HG02884 (cell line): ENCODE data around the gene NOP58.
"Not testable (repeated sequence)": the region's sequence is repeated elsewhere in the genome, so short reads cannot be mapped to it uniquely, and the experiment has no call there.

Source experiments
- ATAC-seq: cut with Tn5 transposase; IDR thresholded peaks from one replicate; pipeline ENCODE4 v1.9.1; 2021; ENCODE audit warnings: mild to moderate bottlenecking, moderate library complexity; ENCODE audit not compliant: unreplicated experiment

Gene NOP58

GRCh38 chr2:202299712-202300111 lies 34.1 kb downstream of the NOP58 start:
- ATAC-seq: no peak

- no peak for ATAC-seq
Measured at GRCh38 chr2:202306034-202306433, 40.5 kb downstream of the NOP58 start.

GRCh38 chr2:202307690-202308089 lies 42.1 kb downstream of the NOP58 start:
- ATAC-seq: no peak

GRCh38 chr2:202311823-202312388 lies 46.3 kb downstream of the NOP58 start:
- no peak for ATAC-seq

GRCh38 chr2:202314116-202314515 lies 48.6 kb downstream of the NOP58 start:
- ATAC-seq: no peak

GRCh38 chr2:202317080-202317857 lies 51.7 kb downstream of the NOP58 start:
- ATAC-seq: no peak

- ATAC-seq: not testable (repeated sequence)
Measured at GRCh38 chr2:202320362-202320761, 54.8 kb downstream of the NOP58 start.

GRCh38 chr2:202322435-202322834 lies 56.9 kb downstream of the NOP58 start:
- ATAC-seq: no peak

- ATAC-seq: no peak
Measured at GRCh38 chr2:202327858-202328257, 62.3 kb downstream of the NOP58 start.

- no peak for ATAC-seq
Measured at GRCh38 chr2:202335791-202336467, 70.4 kb downstream of the NOP58 start.

GRCh38 chr2:202337151-202337550 lies 71.6 kb downstream of the NOP58 start:
- ATAC-seq: no peak

GRCh38 chr2:202337706-202338346 lies 72.3 kb downstream of the NOP58 start:
- no peak for ATAC-seq

GRCh38 chr2:202339071-202339870 lies 73.7 kb downstream of the NOP58 start:
- ATAC-seq: no peak

GRCh38 chr2:202344178-202344577 lies 78.6 kb downstream of the NOP58 start:
- ATAC-seq: no peak

GRCh38 chr2:202346180-202346579 lies 80.6 kb downstream of the NOP58 start:
- no peak for ATAC-seq
